Coronary artery (tissue), 2 donors: ENCODE results near the gene ALS2CL.

Source experiments
- DNase-seq: peaks from one replicate; pipeline ENCODE4 v3.0.0-alpha.2; 2017; ENCODE audit warnings: low spot score
- H3K27ac ChIP-seq, 2 donors: fragments of 200-600 bp; sonication (generic); one replicate each; pipeline ENCODE4 v1.5.1; 2016 to 2019
- H3K4me3 ChIP-seq: fragments of 200-600 bp; sonication (generic); 2 replicates; pipeline ENCODE4 v1.5.1; 2016; ENCODE audit warnings: mild to moderate bottlenecking, moderate library complexity
- TF ChIP-seq, protein P1 (sequence below): fragments of 200-600 bp; sonication (generic); IDR thresholded peaks from one replicate; pipeline ENCODE4 v1.5.1; 2019; ENCODE audit warnings: antibody characterized with exemption

Gene ALS2CL

DNA sequence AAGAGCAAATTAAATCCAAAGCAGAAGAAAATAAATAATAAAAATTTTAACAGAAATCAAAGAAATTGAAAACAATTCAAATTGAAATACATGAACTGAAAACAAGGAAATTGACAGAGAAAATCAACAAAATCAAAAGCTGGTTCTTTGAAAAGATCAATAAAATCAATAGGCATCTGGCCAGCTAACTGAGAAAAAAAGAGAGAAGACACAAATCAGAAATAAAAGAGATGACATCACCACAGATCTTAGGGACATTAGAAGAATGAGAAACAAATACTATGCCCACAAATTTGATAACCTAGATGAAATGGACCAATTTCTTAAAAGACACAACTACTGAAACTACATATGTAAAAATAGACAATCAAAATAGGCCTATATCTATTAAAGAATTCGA is 42.4 kb downstream of the ALS2CL start:
- TF ChIP-seq, protein P1, sequence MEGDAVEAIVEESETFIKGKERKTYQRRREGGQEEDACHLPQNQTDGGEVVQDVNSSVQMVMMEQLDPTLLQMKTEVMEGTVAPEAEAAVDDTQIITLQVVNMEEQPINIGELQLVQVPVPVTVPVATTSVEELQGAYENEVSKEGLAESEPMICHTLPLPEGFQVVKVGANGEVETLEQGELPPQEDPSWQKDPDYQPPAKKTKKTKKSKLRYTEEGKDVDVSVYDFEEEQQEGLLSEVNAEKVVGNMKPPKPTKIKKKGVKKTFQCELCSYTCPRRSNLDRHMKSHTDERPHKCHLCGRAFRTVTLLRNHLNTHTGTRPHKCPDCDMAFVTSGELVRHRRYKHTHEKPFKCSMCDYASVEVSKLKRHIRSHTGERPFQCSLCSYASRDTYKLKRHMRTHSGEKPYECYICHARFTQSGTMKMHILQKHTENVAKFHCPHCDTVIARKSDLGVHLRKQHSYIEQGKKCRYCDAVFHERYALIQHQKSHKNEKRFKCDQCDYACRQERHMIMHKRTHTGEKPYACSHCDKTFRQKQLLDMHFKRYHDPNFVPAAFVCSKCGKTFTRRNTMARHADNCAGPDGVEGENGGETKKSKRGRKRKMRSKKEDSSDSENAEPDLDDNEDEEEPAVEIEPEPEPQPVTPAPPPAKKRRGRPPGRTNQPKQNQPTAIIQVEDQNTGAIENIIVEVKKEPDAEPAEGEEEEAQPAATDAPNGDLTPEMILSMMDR: no peak
- no peak for DNase-seq
- Histone ChIP-seq H3K27ac (no peak overlapping the region), H3K4me3 (no peak overlapping the region)

DNA sequence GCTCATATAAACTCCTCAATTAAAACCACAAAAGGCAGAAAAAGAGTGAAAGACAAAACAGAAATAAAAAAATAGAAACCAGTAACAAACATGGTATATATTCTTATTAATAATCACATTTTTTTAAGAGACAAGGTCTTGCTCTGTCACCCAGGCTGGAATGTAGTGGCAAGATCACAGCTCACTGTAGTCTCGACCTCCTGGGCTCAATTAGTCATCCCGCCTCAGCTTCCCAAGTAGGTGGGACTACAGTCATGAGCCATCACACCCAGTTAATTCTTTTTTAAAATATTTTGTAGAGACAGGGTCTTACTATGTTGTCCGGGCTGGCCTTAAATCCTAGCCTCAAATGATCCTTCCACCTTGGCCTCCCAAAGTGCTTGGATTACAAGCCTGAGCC is 44.0 kb downstream of the ALS2CL start:
- DNase-seq: no peak
- no peak overlapping the region for H3K4me3 ChIP-seq
- H3K27ac ChIP-seq: no peak overlapping the region
- TF ChIP-seq, protein P1: no peak

DNA sequence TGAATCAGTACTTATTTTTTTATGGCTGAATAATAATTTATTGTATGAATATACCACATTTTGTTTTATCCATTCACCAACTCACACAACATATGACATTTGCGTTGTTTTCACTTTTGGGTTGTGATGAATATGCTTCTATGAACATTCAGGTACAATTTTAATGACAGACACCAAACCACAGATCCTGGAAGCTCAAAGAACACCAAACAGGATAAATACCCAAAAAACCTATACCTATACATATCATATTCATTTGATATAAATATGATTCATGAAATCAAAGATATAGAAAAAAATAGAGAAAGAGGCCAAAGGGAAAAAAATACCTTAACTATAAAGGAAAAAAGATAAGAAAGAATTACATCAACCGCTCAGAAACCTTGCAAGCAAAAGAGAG is 45.4 kb downstream of the ALS2CL start:
- DNase-seq: no peak
- Histone ChIP-seq H3K27ac (no peak overlapping the region), H3K4me3 (no peak overlapping the region)
- TF ChIP-seq, protein P1: no peak

DNA sequence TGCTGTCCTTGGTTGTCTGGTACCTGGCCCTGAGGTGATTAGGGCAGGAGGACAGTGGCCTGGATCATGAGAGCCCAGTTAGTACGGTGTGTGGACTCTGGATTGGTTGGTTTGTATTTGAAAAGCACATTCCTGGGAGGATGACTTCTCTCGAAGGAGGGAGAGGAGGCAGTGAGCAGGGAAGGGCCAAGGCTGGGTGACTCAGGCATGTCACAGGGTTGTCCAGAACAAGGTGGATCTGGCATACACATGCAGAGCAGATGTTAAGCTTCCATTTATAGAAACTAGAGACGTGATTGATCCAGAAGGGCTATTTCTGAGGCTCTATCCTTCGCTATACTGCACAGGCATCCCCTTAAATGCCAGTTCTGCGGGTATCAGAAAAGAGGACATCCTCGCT is 46.8 kb downstream of the ALS2CL start:
- TF ChIP-seq, protein P1: no peak
- Histone ChIP-seq H3K27ac (no peak overlapping the region), H3K4me3 (no peak overlapping the region)
- DNase-seq: no peak

DNA sequence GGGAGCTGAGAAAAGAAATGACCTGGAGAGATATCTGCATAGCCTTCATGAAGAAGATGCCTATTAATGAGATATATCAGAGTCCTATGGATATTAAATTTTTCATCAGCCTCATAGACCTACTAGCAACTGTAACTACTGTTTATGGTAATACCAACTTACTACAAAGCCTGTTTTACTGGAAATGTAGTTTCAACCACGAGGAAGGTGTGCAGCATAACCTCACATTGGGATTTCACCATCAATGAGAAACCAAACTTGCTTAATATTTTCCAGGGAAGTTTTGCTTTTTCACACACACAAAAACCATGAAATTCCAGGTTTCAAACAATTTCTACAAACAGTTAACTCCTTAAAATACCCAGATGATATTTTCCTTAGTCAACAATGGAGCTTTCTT is 49.8 kb downstream of the ALS2CL start:
- DNase-seq: no peak
- Histone ChIP-seq H3K4me3 (no peak overlapping the region), H3K27ac (no peak overlapping the region)
- TF ChIP-seq, protein P1: no peak

DNA sequence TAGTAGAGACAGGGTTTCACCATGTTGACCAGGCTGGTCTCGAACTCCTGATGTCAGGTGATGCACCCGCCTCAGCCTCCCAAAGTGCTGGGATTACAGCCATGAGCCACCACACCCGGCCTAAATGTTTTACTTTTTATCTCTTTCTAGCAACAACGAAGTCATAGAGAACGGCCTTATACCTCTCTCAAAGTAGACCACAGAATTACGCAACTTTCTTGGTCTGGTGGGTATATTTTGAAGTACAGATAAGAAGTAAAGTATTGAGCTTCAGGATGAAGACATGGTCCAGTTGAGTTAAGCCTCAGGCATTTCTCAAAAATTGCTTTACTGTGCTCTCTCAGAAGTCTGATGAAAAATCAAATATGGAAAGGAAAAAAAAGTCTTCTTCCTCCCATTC is 50.5 kb downstream of the ALS2CL start:
- Histone ChIP-seq H3K27ac (no peak overlapping the region), H3K4me3 (no peak overlapping the region)
- TF ChIP-seq, protein P1: no peak
- DNase-seq: no peak

DNA sequence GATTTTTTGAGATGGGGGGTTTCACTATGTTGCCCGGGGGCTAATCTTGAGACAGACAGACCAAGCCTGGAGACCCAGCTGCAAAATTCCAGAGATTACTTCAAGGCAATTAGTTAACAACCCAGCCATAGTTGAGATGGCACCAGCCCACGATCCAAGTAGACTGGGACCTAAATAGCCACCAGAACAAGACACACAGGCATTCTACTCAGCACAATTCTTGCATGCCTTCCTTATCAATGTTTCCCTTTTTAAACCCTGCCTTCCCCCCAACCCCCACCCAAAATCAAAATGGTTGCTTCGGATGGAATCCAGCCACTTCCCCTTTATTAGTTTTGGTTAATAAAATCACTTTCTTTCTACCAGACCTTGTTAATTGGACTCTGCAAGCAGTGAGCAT is 52.6 kb downstream of the ALS2CL start:
- TF ChIP-seq, protein P1: no peak
- Histone ChIP-seq H3K27ac (no peak overlapping the region), H3K4me3 (no peak overlapping the region)
- DNase-seq: no peak
